GM21723 (cell line): ENCODE results near the gene LAMC3.

Source experiments
- ATAC-seq: cut with Tn5 transposase; IDR thresholded peaks from one replicate; pipeline ENCODE4 v1.9.1; 2021; ENCODE audit warnings: mild to moderate bottlenecking, moderate library complexity; ENCODE audit not compliant: unreplicated experiment

LAMC3 gene

GRCh38 chr9:131043087-131043486 is 34.1 kb downstream of the LAMC3 start:
- no peak for ATAC-seq

GRCh38 chr9:131043646-131044045 is 34.7 kb downstream of the LAMC3 start:
- ATAC-seq: no peak

- ATAC-seq: no peak
These were observed 36.5 kb downstream of the LAMC3 start for GRCh38 chr9:131045300-131046092.

DNA sequence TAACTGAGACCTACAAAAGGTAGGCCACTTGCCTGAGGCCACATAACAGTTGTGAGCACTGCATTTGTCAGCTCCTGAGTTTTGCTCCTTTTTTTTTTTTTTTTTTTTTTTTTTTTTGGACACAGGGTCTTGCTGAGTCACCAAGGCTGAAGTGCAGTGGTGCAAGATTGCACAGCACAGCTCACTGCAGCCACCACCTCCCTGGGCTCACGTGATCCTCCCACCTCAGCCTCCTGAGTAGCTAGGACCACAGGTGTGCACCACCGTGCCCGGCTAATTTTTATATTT is 37.1 kb downstream of the LAMC3 start:
- no peak for ATAC-seq

DNA sequence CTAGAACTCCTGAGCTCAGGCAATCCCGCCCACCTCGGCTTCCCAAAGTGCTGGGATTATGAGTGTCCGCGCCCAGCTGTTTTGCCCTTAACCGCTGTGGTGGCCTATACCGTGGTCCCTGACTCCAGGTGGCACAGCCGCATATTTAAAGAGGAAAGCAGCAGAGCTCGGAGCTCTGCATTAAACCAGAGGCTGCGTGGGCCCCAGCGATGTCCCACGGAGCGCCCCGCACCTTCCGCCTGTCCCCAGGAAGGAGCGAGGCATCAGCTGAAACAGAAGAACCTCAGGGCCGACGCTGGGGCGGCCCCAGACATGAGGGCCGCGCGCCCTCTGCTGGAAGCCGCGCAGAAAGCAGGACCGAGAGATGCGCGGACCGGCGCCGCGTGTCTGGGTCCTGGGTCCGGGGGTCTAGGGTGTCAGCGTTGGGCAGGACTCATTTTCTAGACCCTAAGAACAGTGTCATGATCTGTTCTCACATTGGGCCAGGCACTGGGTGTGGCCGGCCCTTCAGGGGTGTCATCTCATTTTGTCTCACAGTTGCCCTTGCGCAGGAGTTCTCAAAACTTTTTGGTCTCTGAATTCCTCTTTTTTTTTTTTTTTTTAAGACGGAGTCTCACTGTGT is 37.7 kb downstream of the LAMC3 start:
- ATAC-seq: no peak

DNA sequence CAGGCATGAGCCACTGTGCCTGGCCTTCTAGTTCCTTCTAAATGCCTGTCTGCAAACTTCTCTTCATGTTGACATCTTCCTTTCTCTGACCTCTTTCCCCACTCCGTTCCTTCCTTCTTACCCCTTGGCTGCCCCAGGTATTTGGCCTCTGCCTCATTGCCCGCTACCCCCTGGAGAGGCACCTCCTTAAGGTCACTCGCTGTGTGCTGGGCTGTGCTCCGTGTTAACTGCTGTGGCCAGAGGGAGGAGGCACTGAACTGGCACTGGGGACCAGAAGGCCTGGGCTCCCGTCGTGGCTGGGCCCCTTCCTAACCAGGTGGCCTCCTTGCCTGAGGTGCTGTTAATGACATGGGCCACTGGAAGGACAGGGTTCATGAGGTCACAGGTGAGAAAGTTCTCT is 39.4 kb downstream of the LAMC3 start:
- no peak for ATAC-seq

DNA sequence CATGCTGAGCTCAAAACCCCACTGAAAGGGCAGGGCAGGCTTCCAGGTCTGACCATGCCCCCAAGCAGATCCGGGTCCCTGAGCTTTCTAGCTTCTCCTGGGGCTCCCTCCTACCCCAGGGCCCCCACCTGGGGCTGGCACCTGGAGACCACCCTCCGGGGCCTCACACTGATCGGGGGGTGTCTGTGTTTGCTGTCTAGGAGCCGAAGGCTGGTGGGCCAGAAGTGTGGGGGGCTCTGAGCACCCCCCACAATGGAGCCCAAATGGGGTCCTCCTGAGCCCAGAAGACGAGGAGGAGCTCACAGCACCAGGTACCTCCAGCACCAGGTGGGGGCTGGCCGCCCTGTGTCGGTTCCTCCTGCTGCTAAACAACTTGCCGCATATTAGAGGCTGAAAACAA is 39.8 kb downstream of the LAMC3 start:
- ATAC-seq: no peak

DNA sequence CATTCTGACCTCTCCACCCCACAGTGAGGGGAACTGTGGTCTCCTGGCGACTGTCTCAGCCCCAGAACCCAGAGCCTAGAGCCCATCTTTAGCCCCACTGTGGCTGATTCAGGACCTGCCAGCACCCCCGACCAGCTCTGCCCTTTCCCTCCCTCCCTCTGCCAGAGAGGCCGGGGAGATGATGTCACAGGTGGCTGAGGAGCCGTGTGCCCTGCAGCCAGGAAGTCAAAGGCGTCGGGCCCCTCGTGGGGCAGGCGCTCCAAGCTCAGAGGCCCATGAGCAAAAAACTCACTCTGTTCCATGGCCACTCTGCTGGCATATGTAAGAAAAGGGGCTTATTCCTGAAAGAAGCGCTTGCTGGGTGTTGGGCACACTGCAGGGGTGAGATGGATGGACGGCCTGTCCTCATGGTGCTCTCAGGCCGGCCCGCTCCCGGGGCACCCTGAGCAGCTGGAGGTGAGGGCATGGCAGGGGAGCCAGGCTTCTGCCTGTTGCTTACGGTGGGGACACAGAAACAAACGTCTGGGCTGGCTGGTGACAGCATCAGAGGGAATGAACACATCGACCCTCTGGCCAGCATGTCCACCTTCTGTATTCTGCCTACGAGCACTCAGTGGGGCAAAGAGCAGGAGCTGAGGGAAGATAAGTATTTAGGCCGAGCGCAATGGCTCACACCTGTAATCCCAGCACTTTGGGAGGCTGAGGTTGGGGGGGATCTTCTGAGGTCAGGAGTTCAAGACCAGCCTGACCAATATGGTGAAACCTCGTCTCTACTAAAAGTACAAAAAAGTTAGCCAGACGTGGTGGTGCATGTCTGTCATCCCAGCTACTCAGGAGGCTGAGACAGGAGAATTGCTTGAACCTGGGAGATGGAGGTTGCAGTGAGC is 41.1 kb downstream of the LAMC3 start:
- ATAC-seq: no peak

DNA sequence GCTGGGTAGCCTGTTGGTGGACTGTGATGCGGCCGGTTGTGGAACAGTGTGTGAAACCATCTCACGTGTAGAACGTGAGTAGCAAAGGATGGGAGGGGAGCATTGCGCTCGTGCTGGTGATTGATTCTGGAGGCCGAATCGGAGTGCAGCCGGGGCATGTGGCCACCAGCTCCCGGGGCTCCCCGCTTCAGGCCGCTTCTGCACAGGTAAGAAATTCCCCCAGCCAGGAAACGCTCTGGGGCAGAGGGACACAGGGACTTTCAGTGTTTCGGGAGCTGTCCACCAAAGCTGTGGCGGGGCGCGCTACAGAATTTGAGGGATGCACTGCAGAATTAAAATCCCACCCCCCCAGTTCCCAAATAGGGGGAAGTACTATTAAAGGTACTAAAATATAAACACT is 41.9 kb downstream of the LAMC3 start:
- no peak for ATAC-seq

DNA sequence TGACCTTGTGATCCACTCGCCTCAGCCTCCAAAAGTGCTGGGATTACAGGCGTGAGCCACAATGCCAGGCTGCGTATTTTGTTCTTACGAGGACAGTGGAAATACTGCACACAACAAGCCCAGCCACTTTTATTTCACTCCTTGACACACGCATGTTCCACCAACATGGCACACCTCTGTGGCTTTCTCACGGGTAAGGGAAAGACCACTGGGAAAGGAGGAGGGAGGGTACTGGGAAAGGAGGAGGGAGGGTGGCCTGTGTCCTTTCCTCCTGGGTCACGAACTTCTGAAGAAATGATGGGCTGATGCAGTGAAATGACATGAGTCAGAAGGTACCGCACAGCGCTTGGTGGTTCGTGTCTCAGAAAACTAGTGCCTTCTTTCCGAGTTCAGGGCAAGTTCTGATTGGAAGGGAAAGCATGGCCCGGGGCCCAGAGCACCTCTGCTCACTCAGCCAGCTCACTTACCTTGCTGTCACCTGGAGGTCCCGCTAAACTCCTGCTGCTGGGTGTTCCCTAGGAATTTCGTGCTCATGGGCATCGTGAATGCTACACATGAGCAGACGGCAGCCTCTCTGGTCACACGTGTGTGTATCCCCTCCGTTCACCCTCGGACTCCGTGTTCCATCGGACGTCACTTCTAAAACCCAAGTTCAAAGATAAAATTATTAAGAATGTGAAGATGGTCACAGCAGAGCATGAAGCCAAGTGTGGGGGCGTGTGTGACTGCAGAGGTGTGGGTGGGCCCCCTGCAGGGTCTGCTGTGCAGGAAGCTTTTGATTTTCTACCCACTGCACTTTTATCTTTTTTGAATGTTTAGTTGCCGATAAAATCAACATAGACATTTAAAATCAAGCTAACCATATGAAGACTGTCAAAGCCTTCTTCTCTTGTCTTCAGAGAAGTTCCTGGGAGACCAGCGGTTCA is 42.9 kb downstream of the LAMC3 start:
- no peak for ATAC-seq

DNA sequence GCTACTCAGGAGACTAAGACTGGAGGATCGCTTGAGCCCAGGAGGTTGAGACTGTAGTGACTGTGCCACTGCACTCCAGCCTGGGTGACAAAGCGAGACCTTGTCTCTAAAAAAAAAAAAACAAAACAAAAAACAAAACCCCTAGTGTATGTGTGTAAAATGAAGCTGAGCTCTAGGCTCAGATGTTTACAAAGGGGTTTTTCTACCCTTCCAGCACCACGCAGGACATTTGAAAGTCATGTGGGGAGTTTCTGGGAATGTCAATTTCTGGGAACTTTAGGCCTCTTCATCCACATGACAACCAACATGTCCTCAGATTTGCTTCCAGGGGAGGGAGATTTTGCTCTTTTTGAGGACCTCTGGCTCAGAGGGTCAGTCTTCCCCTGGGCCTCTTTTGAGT is 44.9 kb downstream of the LAMC3 start:
- ATAC-seq: no peak

DNA sequence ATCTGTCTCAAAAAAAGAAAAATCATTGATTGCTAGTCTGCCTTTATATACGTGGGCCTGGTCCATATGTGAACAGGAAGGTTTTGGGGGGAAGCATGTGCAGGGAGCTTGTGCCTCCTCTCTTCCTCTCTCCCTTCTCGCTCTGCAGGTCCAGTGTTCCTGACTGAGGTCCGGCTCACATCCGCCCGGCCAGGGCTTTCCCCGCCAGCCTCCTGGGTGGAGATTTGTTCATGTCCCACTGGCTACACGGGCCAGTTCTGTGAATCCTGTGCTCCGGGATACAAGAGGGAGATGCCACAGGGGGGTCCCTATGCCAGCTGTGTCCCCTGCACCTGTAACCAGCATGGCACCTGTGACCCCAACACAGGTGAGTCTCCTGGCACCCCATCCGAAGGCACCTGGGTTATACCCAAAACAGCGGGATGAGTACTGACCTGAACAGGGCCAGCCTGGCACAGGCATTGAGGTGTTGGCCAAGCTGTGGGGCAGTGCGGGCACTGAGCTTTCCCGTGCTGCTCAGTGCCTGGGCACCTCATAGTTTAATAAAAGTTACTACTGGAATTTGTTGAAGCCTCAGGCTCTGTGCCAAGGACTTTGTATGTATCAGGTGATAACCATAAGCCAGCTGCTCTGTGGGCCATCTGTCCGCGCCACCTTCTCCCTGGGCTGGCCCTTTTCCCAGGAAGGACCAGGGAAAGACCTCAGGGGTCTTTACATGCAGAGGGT is 48.0 kb downstream of the LAMC3 start:
- ATAC-seq: no peak

DNA sequence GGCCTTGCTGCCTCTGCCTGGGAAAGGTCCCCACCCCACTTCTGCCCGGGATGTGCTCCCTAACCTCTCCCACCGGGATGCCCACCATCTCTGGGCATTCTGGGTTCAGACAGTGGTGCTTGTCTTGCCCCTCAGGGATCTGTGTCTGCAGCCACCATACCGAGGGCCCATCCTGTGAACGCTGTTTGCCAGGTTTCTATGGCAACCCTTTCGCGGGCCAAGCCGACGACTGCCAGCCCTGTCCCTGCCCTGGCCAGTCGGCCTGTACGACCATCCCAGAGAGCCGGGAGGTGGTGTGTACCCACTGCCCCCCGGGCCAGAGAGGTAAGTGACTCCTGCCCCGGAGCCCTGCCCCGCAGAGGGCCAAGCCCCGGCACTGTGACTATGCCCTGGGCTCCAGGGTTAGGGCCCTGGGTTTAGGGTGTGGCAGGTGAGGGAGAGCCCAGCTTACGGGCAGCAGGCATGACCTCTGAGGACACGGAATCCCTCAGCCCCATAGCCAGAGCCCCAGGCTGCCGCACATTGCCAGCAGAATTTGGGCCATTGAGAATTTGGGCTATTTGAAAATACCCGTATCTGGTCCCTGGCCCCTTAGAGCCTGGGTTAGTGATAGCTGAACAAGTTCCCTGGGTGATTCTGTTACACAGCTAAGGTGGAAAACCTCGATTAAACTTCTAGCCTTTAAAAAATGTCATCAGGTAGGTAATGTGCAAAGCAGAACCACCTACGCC is 52.1 kb downstream of the LAMC3 start:
- no peak for ATAC-seq

DNA sequence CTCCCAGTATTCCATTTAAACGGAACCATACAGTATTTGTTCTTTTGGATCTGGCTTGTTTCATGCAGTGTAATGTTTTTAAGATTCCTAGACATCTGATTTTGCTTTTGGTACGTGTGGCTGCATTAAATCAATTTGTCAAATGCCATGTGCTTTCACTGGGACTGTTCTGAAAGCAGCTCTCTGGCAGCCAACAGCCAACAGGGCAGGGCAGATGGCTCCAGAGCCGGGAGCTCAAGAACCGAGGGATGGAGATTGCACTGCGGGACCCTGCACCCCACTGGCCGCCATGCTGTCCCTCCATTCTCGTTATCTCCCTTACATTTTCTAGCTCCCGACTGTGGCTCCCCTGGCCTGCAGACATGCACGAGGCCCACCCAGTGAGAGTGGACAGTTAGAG is 54.0 kb downstream of the LAMC3 start:
- no peak for ATAC-seq

GRCh38 chr9:131065599-131065998 is 56.6 kb downstream of the LAMC3 start:
- ATAC-seq: no peak

- no peak for ATAC-seq
These were observed 58.7 kb downstream of the LAMC3 start for GRCh38 chr9:131067625-131068024.

- ATAC-seq: no peak
These were observed 59.3 kb downstream of the LAMC3 start for GRCh38 chr9:131068076-131068816.

DNA sequence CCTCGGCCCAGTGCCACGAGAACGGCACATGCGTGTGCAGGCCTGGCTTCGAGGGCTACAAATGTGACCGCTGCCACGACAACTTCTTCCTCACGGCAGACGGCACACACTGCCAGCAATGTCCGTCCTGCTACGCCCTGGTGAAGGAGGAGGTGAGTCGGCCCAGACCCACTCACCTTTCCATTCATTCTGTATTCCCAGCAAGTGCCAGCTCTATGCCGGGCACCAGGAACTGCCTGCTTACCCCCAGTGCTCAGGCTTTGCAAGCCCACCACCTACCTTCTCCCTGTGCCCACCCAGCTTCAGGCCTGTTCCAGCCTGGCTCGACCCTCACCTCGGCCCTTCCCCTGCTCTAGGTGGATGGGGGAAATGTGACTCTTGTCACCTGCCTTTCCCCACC is 60.7 kb downstream of the LAMC3 start:
- no peak for ATAC-seq
